Gastroesophageal sphincter (tissue), 3 donors: ENCODE measurements around the gene MAN2A2.

Experiments
- POLR2A ChIP-seq, 2 donors: fragments of 450-650 bp; IDR thresholded peaks; one replicate each; pipeline ENCODE4 v1.6.1; 2017; ENCODE audit warnings: antibody characterized with exemption in 2 of 2, mild to moderate bottlenecking in 2 of 2, moderate library complexity in 1 of 2
- POLR2AphosphoS5 ChIP-seq: sonication (generic); formaldehyde crosslinking; IDR thresholded peaks from one replicate; pipeline ENCODE4 v1.6.1; 2017; ENCODE audit warnings: antibody characterized with exemption
- TF ChIP-seq, protein P1 (sequence below), 4 experiments: fragments of 200-600 bp in 2 of 4; fragments of 450-650 bp in 2 of 4; sonication (generic) in 1 of 4; IDR thresholded peaks; one replicate each; pipeline ENCODE4 v1.5.1; 2017 to 2019; ENCODE audit warnings: antibody characterized with exemption in 4 of 4, mild to moderate bottlenecking in 2 of 4, moderate library complexity in 2 of 4

DNA sequence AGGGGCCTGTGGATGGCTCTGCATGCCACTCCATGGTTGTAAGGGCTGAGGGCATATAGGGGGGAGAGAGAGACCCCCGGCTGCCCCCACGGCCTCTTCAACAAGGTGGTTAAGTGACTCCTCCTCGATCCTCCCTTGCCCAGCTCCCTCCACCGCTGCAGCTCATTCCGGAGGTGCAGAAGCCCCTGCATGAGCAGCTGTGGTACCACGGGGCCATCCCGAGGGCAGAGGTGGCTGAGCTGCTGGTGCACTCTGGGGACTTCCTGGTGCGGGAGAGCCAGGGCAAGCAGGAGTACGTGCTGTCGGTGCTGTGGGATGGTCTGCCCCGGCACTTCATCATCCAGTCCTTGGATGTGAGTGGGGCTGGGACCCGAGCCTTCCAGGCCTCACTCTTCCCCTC lies 12.3 kb upstream of the MAN2A2 start:
- TF ChIP-seq, protein P1, sequence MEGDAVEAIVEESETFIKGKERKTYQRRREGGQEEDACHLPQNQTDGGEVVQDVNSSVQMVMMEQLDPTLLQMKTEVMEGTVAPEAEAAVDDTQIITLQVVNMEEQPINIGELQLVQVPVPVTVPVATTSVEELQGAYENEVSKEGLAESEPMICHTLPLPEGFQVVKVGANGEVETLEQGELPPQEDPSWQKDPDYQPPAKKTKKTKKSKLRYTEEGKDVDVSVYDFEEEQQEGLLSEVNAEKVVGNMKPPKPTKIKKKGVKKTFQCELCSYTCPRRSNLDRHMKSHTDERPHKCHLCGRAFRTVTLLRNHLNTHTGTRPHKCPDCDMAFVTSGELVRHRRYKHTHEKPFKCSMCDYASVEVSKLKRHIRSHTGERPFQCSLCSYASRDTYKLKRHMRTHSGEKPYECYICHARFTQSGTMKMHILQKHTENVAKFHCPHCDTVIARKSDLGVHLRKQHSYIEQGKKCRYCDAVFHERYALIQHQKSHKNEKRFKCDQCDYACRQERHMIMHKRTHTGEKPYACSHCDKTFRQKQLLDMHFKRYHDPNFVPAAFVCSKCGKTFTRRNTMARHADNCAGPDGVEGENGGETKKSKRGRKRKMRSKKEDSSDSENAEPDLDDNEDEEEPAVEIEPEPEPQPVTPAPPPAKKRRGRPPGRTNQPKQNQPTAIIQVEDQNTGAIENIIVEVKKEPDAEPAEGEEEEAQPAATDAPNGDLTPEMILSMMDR (IDR thresholded peaks at IDR 0.05) = no peak
- TF ChIP-seq POLR2A (IDR thresholded peaks at IDR 0.05) = no peak
- no peak for TF ChIP-seq POLR2AphosphoS5
